IPS-18c (cell line): ENCODE data around the gene GNAS.
"Not testable (repeated sequence)": the region's sequence is repeated elsewhere in the genome, so short reads cannot be mapped to it uniquely, and the experiment has no call there.

Source experiments
- H3K4me3 ChIP-seq: 2 replicates; pipeline ENCODE4 v1.7.0; 2013; ENCODE audit warnings: low read depth, mild to moderate bottlenecking, low read length, moderate library complexity; ENCODE audit not compliant: insufficient read depth
- H3K9me3 ChIP-seq: one replicate; pipeline ENCODE4 v1.6.1; 2013; ENCODE audit warnings: mild to moderate bottlenecking, low read length, moderate library complexity; ENCODE audit not compliant: control insufficient read depth, insufficient read depth

The GNAS gene

GRCh38 chr20:58922036-58922435 lies 69.5 kb downstream of the GNAS start:
- peaks cover 4% of the 10 kb centered on the region for H3K9me3 ChIP-seq
- no peak overlapping the region for H3K4me3 ChIP-seq

- H3K4me3 ChIP-seq: no peak overlapping the region
Observed at GRCh38 chr20:58923117-58923712, 70.7 kb downstream of the GNAS start.

GRCh38 chr20:58926802-58927489 lies 74.4 kb downstream of the GNAS start:
- Histone ChIP-seq H3K4me3 (no peak overlapping the region), H3K9me3 (no peaks in the 10 kb centered on the region)

More at GRCh38 chr20:58923117-58923712, 70.7 kb downstream of the GNAS start:
- H3K9me3 ChIP-seq: peaks cover 4% of the 10 kb centered on the region

GRCh38 chr20:58927490-58928061 lies 75.1 kb downstream of the GNAS start:
- Histone ChIP-seq H3K4me3 (no peak overlapping the region), H3K9me3 (no peaks in the 10 kb centered on the region)

GRCh38 chr20:58930496-58930895 lies 78.0 kb downstream of the GNAS start:
- Histone ChIP-seq H3K9me3 (no peaks in the 10 kb centered on the region), H3K4me3 (no peak overlapping the region)

- Histone ChIP-seq H3K9me3 (no peaks in the 10 kb centered on the region), H3K4me3 (no peak overlapping the region)
Observed at GRCh38 chr20:58932170-58932569, 79.7 kb downstream of the GNAS start.

- Histone ChIP-seq H3K9me3 (no peaks in the 10 kb centered on the region), H3K4me3 (no peak overlapping the region)
Observed at GRCh38 chr20:58938078-58938477, 85.6 kb downstream of the GNAS start.

GRCh38 chr20:58938541-58938940 lies 86.0 kb downstream of the GNAS start:
- Histone ChIP-seq H3K4me3 (no peak overlapping the region), H3K9me3 (no peaks in the 10 kb centered on the region)

- Histone ChIP-seq H3K9me3 (no peaks in the 10 kb centered on the region), H3K4me3 (no peak overlapping the region)
Observed at GRCh38 chr20:58941471-58941870, 89.0 kb downstream of the GNAS start.

GRCh38 chr20:58942549-58942948 lies 90.0 kb downstream of the GNAS start:
- H3K4me3 ChIP-seq: no peak overlapping the region
- no peaks in the 10 kb centered on the region for H3K9me3 ChIP-seq

GRCh38 chr20:58944610-58945009 lies 92.1 kb downstream of the GNAS start:
- Histone ChIP-seq H3K4me3 (no peak overlapping the region), H3K9me3 (no peaks in the 10 kb centered on the region)

- Histone ChIP-seq H3K9me3 (no peaks in the 10 kb centered on the region), H3K4me3 (no peak overlapping the region)
Observed at GRCh38 chr20:58945965-58946631, 93.6 kb downstream of the GNAS start.

- H3K9me3 ChIP-seq, H3K4me3 ChIP-seq: not testable (repeated sequence)
Observed at GRCh38 chr20:58947797-58948388, 95.4 kb downstream of the GNAS start.

- no peak overlapping the region for H3K4me3 ChIP-seq
- no peaks in the 10 kb centered on the region for H3K9me3 ChIP-seq
Observed at GRCh38 chr20:58950603-58951002, 98.1 kb downstream of the GNAS start.

GRCh38 chr20:58953050-58953449 lies 100.5 kb downstream of the GNAS start:
- Histone ChIP-seq H3K9me3 (no peaks in the 10 kb centered on the region), H3K4me3 (no peak overlapping the region)

GRCh38 chr20:58956078-58956477 lies 103.6 kb downstream of the GNAS start:
- Histone ChIP-seq H3K9me3 (no peaks in the 10 kb centered on the region), H3K4me3 (no peak overlapping the region)

GRCh38 chr20:58959652-58960051 lies 107.1 kb downstream of the GNAS start:
- H3K9me3 ChIP-seq: no peaks in the 10 kb centered on the region
- H3K4me3 ChIP-seq: no peak overlapping the region
